Gastroesophageal sphincter (tissue), 3 donors: ENCODE results near the gene PPP3CA.

ENCODE experiments used
- CTCF ChIP-seq, 4 experiments: fragments of 200-600 bp in 2 of 4; fragments of 450-650 bp in 2 of 4; sonication (generic) in 1 of 4; IDR thresholded peaks; one replicate each; pipeline ENCODE4 v1.5.1; 2017 to 2019; ENCODE audit warnings: antibody characterized with exemption in 4 of 4, mild to moderate bottlenecking in 2 of 4, moderate library complexity in 2 of 4
- EP300 ChIP-seq: sonication (generic); formaldehyde crosslinking; IDR thresholded peaks from one replicate; pipeline ENCODE4 v1.6.1; 2017; ENCODE audit warnings: antibody characterized with exemption, mild to moderate bottlenecking

- no peak for TF ChIP-seq CTCF (IDR thresholded peaks at IDR 0.05)
- no peak for TF ChIP-seq EP300
These were observed 175.0 kb downstream of the PPP3CA start for GRCh38 chr4:101172369-101172768.
